ENCODE measurements around the gene SH3BGRL2.
"Not testable (repeated sequence)": the region's sequence is repeated elsewhere in the genome, so short reads cannot be mapped to it uniquely, and the experiment has no call there.

Gene SH3BGRL2

GRCh38 chr6:79614326-79615305 lies 16.5 kb upstream of the SH3BGRL2 start:
- DNase-seq, result no peak

GRCh38 chr6:79617518-79617941 lies 13.6 kb upstream of the SH3BGRL2 start:
- DNase-seq, result no peak

- DNase-seq, result not testable (repeated sequence)
Measured at GRCh38 chr6:79618425-79618824, 12.7 kb upstream of the SH3BGRL2 start.

- no peak for DNase-seq
Measured at GRCh38 chr6:79621579-79621978, 9.6 kb upstream of the SH3BGRL2 start.

- DNase-seq, result no peak
Measured at GRCh38 chr6:79622364-79622763, 8.8 kb upstream of the SH3BGRL2 start.

GRCh38 chr6:79623106-79623505 lies 8.0 kb upstream of the SH3BGRL2 start:
- no peak for DNase-seq

- DNase-seq, result no peak
Measured at GRCh38 chr6:79625746-79626145, 5.4 kb upstream of the SH3BGRL2 start.

- no peak for DNase-seq
Measured at GRCh38 chr6:79626811-79627210, 4.3 kb upstream of the SH3BGRL2 start.

GRCh38 chr6:79627422-79627821 lies 3.7 kb upstream of the SH3BGRL2 start:
- DNase-seq, result no peak

GRCh38 chr6:79628466-79629288 lies 2.5 kb upstream of the SH3BGRL2 start:
- DNase-seq, result no peak

GRCh38 chr6:79630380-79630882 lies 698 bp upstream of the SH3BGRL2 start:
- DNase-seq, result no peak

GRCh38 chr6:79631693-79632172 lies 604 bp downstream of the SH3BGRL2 start:
- no peak for DNase-seq

GRCh38 chr6:79632580-79632979 lies 1.5 kb downstream of the SH3BGRL2 start:
- DNase-seq, result no peak

- DNase-seq, result no peak
Measured at GRCh38 chr6:79634491-79635231, 3.5 kb downstream of the SH3BGRL2 start.

- no peak for DNase-seq
Measured at GRCh38 chr6:79635232-79635543, 4.1 kb downstream of the SH3BGRL2 start.

- DNase-seq, result no peak
Measured at GRCh38 chr6:79636673-79637072, 5.5 kb downstream of the SH3BGRL2 start.

GRCh38 chr6:79640146-79641111 lies 9.3 kb downstream of the SH3BGRL2 start:
- no peak for DNase-seq

- DNase-seq, result no peak
Measured at GRCh38 chr6:79646006-79646405, 14.9 kb downstream of the SH3BGRL2 start.

- no peak for DNase-seq
Measured at GRCh38 chr6:79646561-79646960, 15.4 kb downstream of the SH3BGRL2 start.

- no peak for DNase-seq
Measured at GRCh38 chr6:79647741-79648140, 16.6 kb downstream of the SH3BGRL2 start.

- DNase-seq, result no peak
Measured at GRCh38 chr6:79648328-79648727, 17.2 kb downstream of the SH3BGRL2 start.

- no peak for DNase-seq
Measured at GRCh38 chr6:79649016-79649415, 17.9 kb downstream of the SH3BGRL2 start.

Measured in NCI-H1092 (cell line).